GM12878 (cell line): ENCODE results near the gene SIGLEC12. TPM values are rescaled to one million over a fixed set of nuclear protein-coding genes. Genes with fewer than 3 reads are reported as not detected.

Experiments
- BCL3 ChIP-seq: IDR thresholded peaks from 2 replicates; pipeline ENCODE4 v1.6.1; 2011; ENCODE audit warnings: borderline replicate concordance, low read depth, mild to moderate bottlenecking, moderate library complexity, low read length; ENCODE audit not compliant: insufficient read depth, poor library complexity, severe bottlenecking
- CBX5 ChIP-seq: sonication (generic); IDR thresholded peaks from 2 replicates; pipeline ENCODE4 v1.6.1; 2016; ENCODE audit warnings: low read depth, moderate library complexity, mild to moderate bottlenecking, inconsistent platforms
- IRF3 ChIP-seq: fragments of 450-650 bp; IDR thresholded peaks from 2 replicates; pipeline ENCODE4 v1.6.1; 2014; ENCODE audit warnings: mild to moderate bottlenecking
- JUND ChIP-seq: IDR thresholded peaks from 2 replicates; pipeline ENCODE4 v1.6.1; 2012; ENCODE audit warnings: low read depth, mild to moderate bottlenecking, low read length, improper control_type of control experiment, moderate library complexity
- NRF1 ChIP-seq: conservative IDR thresholded peaks from 2 replicates; pipeline ENCODE4 v1.6.1; 2011; ENCODE audit warnings: mild to moderate bottlenecking, low read depth, low read length, improper control_type of control experiment
- RAD51 ChIP-seq: fragments of 450-650 bp; IDR thresholded peaks from 2 replicates; pipeline ENCODE4 v1.6.1; 2016; ENCODE audit warnings: moderate library complexity, mild to moderate bottlenecking, inconsistent platforms
- RCOR1 ChIP-seq: conservative IDR thresholded peaks from 2 replicates; pipeline ENCODE4 v1.6.1; 2012; ENCODE audit warnings: low read depth, low read length, improper control_type of control experiment
- RELB ChIP-seq: fragments of 450-650 bp; IDR thresholded peaks from 2 replicates; pipeline ENCODE4 v1.6.1; 2017; ENCODE audit warnings: low read depth, mild to moderate bottlenecking, moderate library complexity
- RUNX3 ChIP-seq: IDR thresholded peaks from 2 replicates; pipeline ENCODE4 v1.6.1; 2012; ENCODE audit warnings: low read length, inconsistent platforms
- SP1 ChIP-seq: IDR thresholded peaks from one replicate; pipeline ENCODE4 v1.6.1; 2011; ENCODE audit warnings: low read depth, low read length
- SREBF1 ChIP-seq: IDR thresholded peaks from 2 replicates; pipeline ENCODE4 v1.6.1; 2012; ENCODE audit warnings: mild to moderate bottlenecking, low read length
- ZBTB11 ChIP-seq: fragments of 450-650 bp; formaldehyde crosslinking; IDR thresholded peaks from 2 replicates; pipeline ENCODE4 v1.5.0; 2022; ENCODE audit warnings: mild to moderate bottlenecking, missing genetic modification characterization
- polyA plus RNA-seq, 11 experiments: library from polyadenylated mRNA; depleted of rRNA in 4 of 11; unstranded in 6 of 11; stranded (reverse) in 5 of 11; fragments of >200 nt; fragmentation: Nextera tagmentation in 4 of 11; fragmentation: Illumina TruSeq in 1 of 11; extraction: Ambion mirVana in 4 of 11; extraction: Trizol in 1 of 11; gene quantifications; 1 replicate in 1 of 11; 2 replicates in 10 of 11; pipeline versions ENCODE4 v1.2.1 to v1.2.3, GENCODE V29; 2011 to 2016; ENCODE audit warnings: inconsistent platforms in 2 of 11, missing spikeins in 2 of 11, low read depth in 1 of 11
- total RNA-seq, 4 experiments: library from RNA; depleted of rRNA in 3 of 4; stranded (reverse); fragments of >200 nt in 3 of 4; fragmentation: Illumina TruSeq in 1 of 4; extraction: Trizol in 1 of 4; gene quantifications; 2 replicates each; pipeline versions ENCODE4 v1.2.1 to v1.2.3, GENCODE V29; 2013 to 2021
- TF ChIP-seq, protein P1 (sequence below): IDR thresholded peaks from 2 replicates; pipeline ENCODE4 v1.6.1; 2012; ENCODE audit warnings: improper control_type of control experiment, low read depth, low read length; ENCODE audit not compliant: insufficient replicate concordance
- TF ChIP-seq, protein P2 (sequence below): fragments of 450-650 bp; IDR thresholded peaks from 2 replicates; pipeline ENCODE4 v1.6.1; 2016; ENCODE audit warnings: mild to moderate bottlenecking

Gene SIGLEC12
- total and polyA plus RNA-seq, 10 of the 15 experiments (the other 5 are each of a cell fraction or from before 2014, with no cell fraction given), result 0.03 to 0.18 (median 0.06) TPM; not detected in 5

- TF ChIP-seq, protein P1, sequence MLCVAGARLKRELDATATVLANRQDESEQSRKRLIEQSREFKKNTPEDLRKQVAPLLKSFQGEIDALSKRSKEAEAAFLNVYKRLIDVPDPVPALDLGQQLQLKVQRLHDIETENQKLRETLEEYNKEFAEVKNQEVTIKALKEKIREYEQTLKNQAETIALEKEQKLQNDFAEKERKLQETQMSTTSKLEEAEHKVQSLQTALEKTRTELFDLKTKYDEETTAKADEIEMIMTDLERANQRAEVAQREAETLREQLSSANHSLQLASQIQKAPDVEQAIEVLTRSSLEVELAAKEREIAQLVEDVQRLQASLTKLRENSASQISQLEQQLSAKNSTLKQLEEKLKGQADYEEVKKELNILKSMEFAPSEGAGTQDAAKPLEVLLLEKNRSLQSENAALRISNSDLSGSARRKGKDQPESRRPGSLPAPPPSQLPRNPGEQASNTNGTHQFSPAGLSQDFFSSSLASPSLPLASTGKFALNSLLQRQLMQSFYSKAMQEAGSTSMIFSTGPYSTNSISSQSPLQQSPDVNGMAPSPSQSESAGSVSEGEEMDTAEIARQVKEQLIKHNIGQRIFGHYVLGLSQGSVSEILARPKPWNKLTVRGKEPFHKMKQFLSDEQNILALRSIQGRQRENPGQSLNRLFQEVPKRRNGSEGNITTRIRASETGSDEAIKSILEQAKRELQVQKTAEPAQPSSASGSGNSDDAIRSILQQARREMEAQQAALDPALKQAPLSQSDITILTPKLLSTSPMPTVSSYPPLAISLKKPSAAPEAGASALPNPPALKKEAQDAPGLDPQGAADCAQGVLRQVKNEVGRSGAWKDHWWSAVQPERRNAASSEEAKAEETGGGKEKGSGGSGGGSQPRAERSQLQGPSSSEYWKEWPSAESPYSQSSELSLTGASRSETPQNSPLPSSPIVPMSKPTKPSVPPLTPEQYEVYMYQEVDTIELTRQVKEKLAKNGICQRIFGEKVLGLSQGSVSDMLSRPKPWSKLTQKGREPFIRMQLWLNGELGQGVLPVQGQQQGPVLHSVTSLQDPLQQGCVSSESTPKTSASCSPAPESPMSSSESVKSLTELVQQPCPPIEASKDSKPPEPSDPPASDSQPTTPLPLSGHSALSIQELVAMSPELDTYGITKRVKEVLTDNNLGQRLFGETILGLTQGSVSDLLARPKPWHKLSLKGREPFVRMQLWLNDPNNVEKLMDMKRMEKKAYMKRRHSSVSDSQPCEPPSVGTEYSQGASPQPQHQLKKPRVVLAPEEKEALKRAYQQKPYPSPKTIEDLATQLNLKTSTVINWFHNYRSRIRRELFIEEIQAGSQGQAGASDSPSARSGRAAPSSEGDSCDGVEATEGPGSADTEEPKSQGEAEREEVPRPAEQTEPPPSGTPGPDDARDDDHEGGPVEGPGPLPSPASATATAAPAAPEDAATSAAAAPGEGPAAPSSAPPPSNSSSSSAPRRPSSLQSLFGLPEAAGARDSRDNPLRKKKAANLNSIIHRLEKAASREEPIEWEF, result no peak
- no peak for TF ChIP-seq IRF3
- no peak for TF ChIP-seq BCL3
- no peak for TF ChIP-seq SP1
- TF ChIP-seq SREBF1, result no peak
- no peak for TF ChIP-seq RAD51
- no peak for TF ChIP-seq CBX5
- TF ChIP-seq, protein P2, sequence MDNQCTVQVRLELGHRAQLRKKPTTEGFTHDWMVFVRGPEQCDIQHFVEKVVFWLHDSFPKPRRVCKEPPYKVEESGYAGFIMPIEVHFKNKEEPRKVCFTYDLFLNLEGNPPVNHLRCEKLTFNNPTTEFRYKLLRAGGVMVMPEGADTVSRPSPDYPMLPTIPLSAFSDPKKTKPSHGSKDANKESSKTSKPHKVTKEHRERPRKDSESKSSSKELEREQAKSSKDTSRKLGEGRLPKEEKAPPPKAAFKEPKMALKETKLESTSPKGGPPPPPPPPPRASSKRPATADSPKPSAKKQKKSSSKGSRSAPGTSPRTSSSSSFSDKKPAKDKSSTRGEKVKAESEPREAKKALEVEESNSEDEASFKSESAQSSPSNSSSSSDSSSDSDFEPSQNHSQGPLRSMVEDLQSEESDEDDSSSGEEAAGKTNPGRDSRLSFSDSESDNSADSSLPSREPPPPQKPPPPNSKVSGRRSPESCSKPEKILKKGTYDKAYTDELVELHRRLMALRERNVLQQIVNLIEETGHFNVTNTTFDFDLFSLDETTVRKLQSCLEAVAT, result no peak
- TF ChIP-seq ZBTB11 (CRISPR knock-in tag), result peak; percentile 14; the same call in 1 of the 2 replicates
- TF ChIP-seq NRF1, result no peak
- TF ChIP-seq JUND, result no peak
- peak; percentile 61 for TF ChIP-seq RUNX3
- no peak for TF ChIP-seq RCOR1
- no peak for TF ChIP-seq RELB
These were observed 41.2 kb downstream of the SIGLEC12 start (continued) for GRCh38 chr19:51460164-51460992.
